Superior temporal gyrus (tissue), 1 donor: ENCODE measurements around the gene CLCA4.

Source experiments
- DNase-seq: peaks from one replicate; pipeline ENCODE4 v3.0.0-alpha.2; 2016; ENCODE audit errors: extremely low spot score

Gene CLCA4

GRCh38 chr1:86616871-86617270, 70.0 kb downstream of the CLCA4 start:
- no peak for DNase-seq

- DNase-seq, result no peak
These were observed 71.5 kb downstream of the CLCA4 start for GRCh38 chr1:86618358-86618757.

- DNase-seq, result no peak
These were observed 72.4 kb downstream of the CLCA4 start for GRCh38 chr1:86619313-86619712.

DNA sequence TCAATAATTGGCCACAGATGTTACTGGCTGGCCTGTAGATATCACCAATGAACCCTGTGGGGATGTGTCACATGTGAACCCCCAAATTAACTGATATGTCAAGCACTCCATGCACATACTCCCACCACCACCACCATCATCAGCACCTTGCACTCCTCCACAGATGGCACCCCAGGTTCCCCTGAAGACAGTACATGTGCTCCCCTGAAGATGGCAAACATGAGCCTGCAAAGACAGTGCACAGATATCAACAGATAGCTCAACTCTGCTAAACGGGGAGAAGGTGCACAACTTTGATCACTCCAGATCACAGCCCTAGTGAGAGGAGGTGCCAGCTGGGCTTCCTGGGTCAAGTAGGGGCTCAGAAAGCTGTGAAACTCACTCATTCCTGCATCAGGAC, 74.4 kb downstream of the CLCA4 start:
- no peak for DNase-seq
